ENCODE data around the gene GLIPR1L1. TPM values are rescaled to one million over a fixed set of nuclear protein-coding genes. Genes with fewer than 3 reads are reported as not detected.

Gene GLIPR1L1, protein sequence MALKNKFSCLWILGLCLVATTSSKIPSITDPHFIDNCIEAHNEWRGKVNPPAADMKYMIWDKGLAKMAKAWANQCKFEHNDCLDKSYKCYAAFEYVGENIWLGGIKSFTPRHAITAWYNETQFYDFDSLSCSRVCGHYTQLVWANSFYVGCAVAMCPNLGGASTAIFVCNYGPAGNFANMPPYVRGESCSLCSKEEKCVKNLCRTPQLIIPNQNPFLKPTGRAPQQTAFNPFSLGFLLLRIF
- not detected for total RNA-seq

DNA sequence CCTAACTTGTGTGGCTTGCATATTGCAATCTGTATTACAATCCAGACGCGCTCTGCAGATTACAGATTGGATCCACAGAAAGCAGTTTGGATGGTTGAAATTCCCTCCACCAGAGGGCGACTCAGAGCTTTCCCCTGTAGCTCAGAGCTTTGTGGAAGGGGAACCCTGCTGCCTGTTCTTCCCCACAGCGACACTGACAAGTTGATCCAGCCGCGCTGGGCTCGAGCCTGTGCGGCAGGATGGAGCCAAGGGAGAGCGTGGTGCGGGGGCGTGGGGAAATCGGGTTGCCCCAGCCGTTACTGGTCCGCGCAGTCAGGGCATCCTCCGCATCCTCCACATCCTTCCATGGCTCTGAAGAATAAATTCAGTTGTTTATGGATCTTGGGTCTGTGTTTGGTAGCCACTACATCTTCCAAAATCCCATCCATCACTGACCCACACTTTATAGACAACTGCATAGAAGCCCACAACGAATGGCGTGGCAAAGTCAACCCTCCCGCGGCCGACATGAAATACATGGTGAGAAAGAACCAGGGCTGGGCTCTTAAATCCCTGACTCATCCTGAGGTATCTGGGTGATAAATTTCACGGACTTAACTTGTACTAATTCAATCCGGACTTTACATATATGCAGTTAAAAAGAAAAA is at the start of gene GLIPR1L1:
Gene GLIPR1L1, plus strand, starts transcription at position 287 of the 647 bp plus-strand sequence. Its CDS starts 59 bp downstream, at position 346.

GRCh38 chr12:75329918-75330826 is 4.3 kb upstream of the GLIPR1L1 start, which contains the start of gene CAPS2:
TSS of gene CAPS2 (minus strand) at chr12:75330324. CDS start at chr12:75326498, 3,826 bp downstream.

DNA sequence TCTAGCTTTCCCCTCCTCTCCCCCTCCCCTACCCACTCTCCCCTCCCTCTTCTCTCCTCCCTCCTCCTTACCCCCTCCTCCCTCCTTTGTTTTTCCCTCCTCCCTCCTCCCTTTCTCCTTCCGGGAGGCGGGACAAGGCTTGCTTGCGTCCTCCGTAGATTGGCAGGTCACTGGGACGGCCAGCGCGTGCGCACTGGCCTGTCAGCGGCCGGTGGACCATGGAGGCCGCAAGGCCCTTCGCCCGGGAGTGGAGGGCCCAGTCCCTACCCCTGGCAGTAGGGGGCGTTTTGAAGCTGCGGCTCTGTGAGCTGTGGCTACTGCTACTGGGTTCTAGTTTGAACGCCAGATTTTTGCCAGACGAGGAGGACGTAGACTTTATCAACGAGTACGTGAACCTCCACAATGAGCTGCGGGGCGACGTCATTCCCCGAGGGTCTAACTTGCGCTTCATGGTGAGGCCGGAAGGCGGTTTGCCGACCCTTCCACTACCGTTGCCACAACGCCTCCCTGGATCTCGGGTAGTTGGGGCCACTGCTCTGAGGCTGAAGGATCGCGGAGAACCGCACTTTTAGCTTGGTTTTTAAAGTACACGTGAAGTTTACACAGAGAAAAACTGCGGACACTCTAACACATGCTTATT is 56.5 kb downstream of the GLIPR1L1 start, which contains the start of gene GLIPR1L2:
Gene GLIPR1L2, plus strand, starts transcription at position 191 of the 640 bp plus-strand sequence. Its CDS starts 28 bp downstream, at position 219.

Other genes starting within 250 kb of the GLIPR1L1 start
- gene KCNC2, start 124.8 kb upstream of the GLIPR1L1 start, total RNA-seq: 41.5 TPM
- 19.1 TPM for gene CAPS2, start 4.3 kb upstream of the GLIPR1L1 start, total RNA-seq
- 2.3 TPM for gene GLIPR1L2, start 56.4 kb downstream of the GLIPR1L1 start, total RNA-seq
- gene GLIPR1, start 146.1 kb downstream of the GLIPR1L1 start, total RNA-seq: 5.3 TPM
- 35.5 TPM for gene KRR1, start 176.9 kb downstream of the GLIPR1L1 start, total RNA-seq

All from diencephalon (tissue), 1 donor.